ENCODE data around the gene GLYATL1. TPM values are rescaled to one million over a fixed set of nuclear protein-coding genes. Genes with fewer than 3 reads are reported as not detected.
A peak's percentile ranks its signal among the peaks of the same experiment; 100 is the strongest.
"Not testable (repeated sequence)": the region's sequence is repeated elsewhere in the genome, so short reads cannot be mapped to it uniquely, and the experiment has no call there.

The GLYATL1 gene
- total RNA-seq, 6 donors from 2014 or later: 0.27 TPM; not detected in 5

DNA sequence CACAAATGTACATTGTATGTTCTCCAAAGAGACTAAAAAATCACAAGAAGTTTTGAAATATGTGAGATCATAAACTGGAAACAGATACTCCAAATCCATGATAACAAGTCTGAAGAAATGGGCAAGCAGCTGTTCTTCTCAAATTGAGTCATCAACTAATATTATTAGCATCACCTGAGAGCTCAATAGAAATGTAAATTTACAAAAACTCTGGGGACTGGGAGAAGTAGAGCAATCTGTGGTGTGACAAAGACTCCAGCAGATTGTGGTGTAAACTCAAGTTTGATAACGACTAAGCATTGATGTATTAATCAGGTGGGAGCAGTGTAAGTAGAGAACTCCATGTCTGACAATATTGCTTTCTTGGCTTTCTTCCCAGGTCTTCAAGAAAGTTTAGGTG lies 53.2 kb downstream of the GLYATL1 start:
- Histone ChIP-seq H3K4me1 (no peaks in the 10 kb centered on the region), H3K9me3 (no peaks in the 10 kb centered on the region), H3K36me3 (no peaks in the 10 kb centered on the region), H3K27me3 (no peaks in the 10 kb centered on the region), H3K27ac (no peak overlapping the region), H3K4me3 (no peak overlapping the region)
- WGBS, 2 donors: 80% methylated on average over 1 of the region's 1 CpG
- ATAC-seq (ENCODE audit: low FRiP score in 2 of 2) (no peak), DNase-seq (no peak)
- TF ChIP-seq, protein P1, sequence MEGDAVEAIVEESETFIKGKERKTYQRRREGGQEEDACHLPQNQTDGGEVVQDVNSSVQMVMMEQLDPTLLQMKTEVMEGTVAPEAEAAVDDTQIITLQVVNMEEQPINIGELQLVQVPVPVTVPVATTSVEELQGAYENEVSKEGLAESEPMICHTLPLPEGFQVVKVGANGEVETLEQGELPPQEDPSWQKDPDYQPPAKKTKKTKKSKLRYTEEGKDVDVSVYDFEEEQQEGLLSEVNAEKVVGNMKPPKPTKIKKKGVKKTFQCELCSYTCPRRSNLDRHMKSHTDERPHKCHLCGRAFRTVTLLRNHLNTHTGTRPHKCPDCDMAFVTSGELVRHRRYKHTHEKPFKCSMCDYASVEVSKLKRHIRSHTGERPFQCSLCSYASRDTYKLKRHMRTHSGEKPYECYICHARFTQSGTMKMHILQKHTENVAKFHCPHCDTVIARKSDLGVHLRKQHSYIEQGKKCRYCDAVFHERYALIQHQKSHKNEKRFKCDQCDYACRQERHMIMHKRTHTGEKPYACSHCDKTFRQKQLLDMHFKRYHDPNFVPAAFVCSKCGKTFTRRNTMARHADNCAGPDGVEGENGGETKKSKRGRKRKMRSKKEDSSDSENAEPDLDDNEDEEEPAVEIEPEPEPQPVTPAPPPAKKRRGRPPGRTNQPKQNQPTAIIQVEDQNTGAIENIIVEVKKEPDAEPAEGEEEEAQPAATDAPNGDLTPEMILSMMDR (IDR thresholded peaks at IDR 0.05): no peak
- no peak for TF ChIP-seq POLR2A (IDR thresholded peaks at IDR 0.05)
- no peak for TF ChIP-seq POLR2AphosphoS5 (IDR thresholded peaks at IDR 0.05)

DNA sequence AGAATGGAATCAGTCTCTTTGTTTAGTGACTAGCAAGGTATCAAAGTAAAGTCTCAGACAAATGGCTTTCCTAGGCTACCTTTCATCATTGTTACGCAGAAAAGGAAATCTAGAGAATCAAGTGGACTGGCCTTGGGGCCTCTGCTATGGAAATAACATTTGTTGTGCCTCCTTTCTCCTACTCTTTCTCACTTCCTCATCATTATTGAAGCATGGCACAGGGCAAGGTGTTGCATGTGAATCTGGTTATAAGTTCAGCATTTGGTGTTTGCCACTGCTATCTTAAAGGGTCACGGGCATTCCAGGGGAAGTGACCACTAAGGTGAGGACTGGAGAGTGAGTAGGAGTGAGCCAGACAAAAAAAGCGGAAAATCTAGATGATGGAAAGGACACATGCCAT lies 54.9 kb downstream of the GLYATL1 start:
- no peak overlapping the region for H3K4me3 ChIP-seq
- no peak for DNase-seq
- H3K9me3 ChIP-seq: no peaks in the 10 kb centered on the region
- ATAC-seq (ENCODE audit: low FRiP score in 2 of 2): no peak
- no peak overlapping the region for H3K27ac ChIP-seq
- no peaks in the 10 kb centered on the region for H3K27me3 ChIP-seq
- TF ChIP-seq EP300 (IDR thresholded peaks at IDR 0.05) (no peak), POLR2A (IDR thresholded peaks at IDR 0.05) (no peak), POLR2AphosphoS5 (IDR thresholded peaks at IDR 0.05) (no peak)
- TF ChIP-seq, protein P1 (IDR thresholded peaks at IDR 0.05): no peak
- no peaks in the 10 kb centered on the region for H3K36me3 ChIP-seq
- H3K4me1 ChIP-seq: no peaks in the 10 kb centered on the region
- 89 to 96% methylated on average over 3 of the region's 3 CpGs for WGBS, 2 donors

GRCh38 chr11:58998480-58999290 lies 59.4 kb downstream of the GLYATL1 start:
- TF ChIP-seq POLR2A (IDR thresholded peaks at IDR 0.05) (no peak), POLR2AphosphoS5 (IDR thresholded peaks at IDR 0.05) (no peak), EP300 (IDR thresholded peaks at IDR 0.05) (no peak)
- TF ChIP-seq, protein P1 (IDR thresholded peaks at IDR 0.05): no peak
- no peak for DNase-seq

DNA sequence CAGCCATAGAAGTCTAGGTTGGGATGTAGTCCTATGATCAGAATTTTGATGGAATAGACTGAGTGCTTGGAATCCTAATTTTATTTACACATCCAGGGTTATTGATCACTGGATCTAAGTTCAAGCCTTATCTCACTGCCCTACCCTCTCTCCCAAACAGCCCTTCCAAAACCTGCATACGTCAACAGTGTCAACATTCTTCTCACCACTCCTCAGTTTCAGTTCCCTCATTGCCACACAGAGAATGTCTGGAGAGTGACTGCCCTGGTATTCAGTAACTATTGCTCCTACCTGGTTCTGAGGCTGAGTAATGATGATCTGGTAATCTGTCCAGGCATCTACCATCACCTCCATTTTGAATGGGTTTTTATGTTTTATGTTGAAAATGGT lies 60.0 kb downstream of the GLYATL1 start:
- no peak for TF ChIP-seq EP300 (IDR thresholded peaks at IDR 0.05)
- Histone ChIP-seq H3K4me3 (no peak overlapping the region), H3K27ac (no peak overlapping the region), H3K27me3 (no peaks in the 10 kb centered on the region), H3K4me1 (no peaks in the 10 kb centered on the region), H3K9me3 (no peaks in the 10 kb centered on the region), H3K36me3 (no peaks in the 10 kb centered on the region)
- ATAC-seq (ENCODE audit: low FRiP score in 2 of 2) (peak in 1 of 2 donors; percentile 75), DNase-seq (no peak)
- WGBS, 2 donors: 55 to 70% methylated on average over 1 of the region's 1 CpG

More at GRCh38 chr11:58998480-58999290, 59.4 kb downstream of the GLYATL1 start:
- 69 to 76% methylated on average over 7 of the region's 7 CpGs for WGBS, 2 donors
- H3K4me3 ChIP-seq: no peak overlapping the region
- no peak overlapping the region for H3K27ac ChIP-seq
- H3K36me3 ChIP-seq: no peaks in the 10 kb centered on the region
- H3K9me3 ChIP-seq: no peaks in the 10 kb centered on the region
- no peak for ATAC-seq (ENCODE audit: low FRiP score in 2 of 2)
- no peaks in the 10 kb centered on the region for H3K4me1 ChIP-seq
- H3K27me3 ChIP-seq: no peaks in the 10 kb centered on the region

DNA sequence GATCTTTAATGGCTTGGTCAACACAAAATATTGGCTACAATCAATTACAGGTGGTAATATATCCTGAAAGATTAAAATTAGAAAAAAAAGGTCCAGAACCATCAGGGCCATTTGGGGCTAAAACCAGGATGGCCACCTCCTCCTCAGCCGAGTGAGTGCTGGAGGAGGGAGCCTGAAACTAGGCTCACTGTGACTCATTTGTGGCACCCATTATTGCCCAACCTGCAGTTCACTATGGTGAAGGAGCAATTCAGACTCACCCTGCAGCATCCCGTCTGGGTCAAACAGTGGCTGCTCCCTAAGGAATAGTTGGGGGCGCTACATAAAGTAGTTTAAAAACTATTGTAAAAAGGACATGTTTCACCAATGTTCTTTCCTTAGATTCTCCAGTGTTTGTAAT lies 60.7 kb downstream of the GLYATL1 start:
- H3K36me3 ChIP-seq: no peaks in the 10 kb centered on the region
- H3K4me3 ChIP-seq: no peak overlapping the region
- TF ChIP-seq POLR2A (IDR thresholded peaks at IDR 0.05) (no peak), EP300 (IDR thresholded peaks at IDR 0.05) (no peak), POLR2AphosphoS5 (IDR thresholded peaks at IDR 0.05) (no peak)
- TF ChIP-seq, protein P1 (IDR thresholded peaks at IDR 0.05): no peak
- H3K4me1 ChIP-seq: no peaks in the 10 kb centered on the region
- H3K9me3 ChIP-seq: no peaks in the 10 kb centered on the region
- H3K27me3 ChIP-seq: no peaks in the 10 kb centered on the region
- DNase-seq (no peak), ATAC-seq (ENCODE audit: low FRiP score in 2 of 2) (no peak)
- no peak overlapping the region for H3K27ac ChIP-seq
- WGBS, 2 donors: 76% methylated on average over 3 of the region's 3 CpGs

- not testable (repeated sequence) for H3K4me1 ChIP-seq; ATAC-seq (ENCODE audit: low FRiP score in 2 of 2); DNase-seq; H3K4me3 ChIP-seq; H3K36me3 ChIP-seq; H3K27ac ChIP-seq; H3K9me3 ChIP-seq; H3K27me3 ChIP-seq
- 15 to 16% methylated on average over 2 of the region's 2 CpGs for WGBS, 2 donors
These were observed 62.7 kb downstream of the GLYATL1 start for GRCh38 chr11:59002006-59002405.
